Activated CD8-positive, alpha-beta memory T cell treated with anti-CD3 and anti-CD28 coated beads, Interleukin-2, amount 10 ng/mL, durations not matched to agents 7 days and 5 days (primary cell): ENCODE measurements around the gene EIF6. TPM values are rescaled to one million over a fixed set of nuclear protein-coding genes. Genes with fewer than 3 reads are reported as not detected.
"Not testable (repeated sequence)": the region's sequence is repeated elsewhere in the genome, so short reads cannot be mapped to it uniquely, and the experiment has no call there.

Experiments used
- ATAC-seq: fragments of 150-1000 bp; cut with Tn5 transposase; one replicate; pipeline ENCODE4 v1.10.0; 2021; ENCODE audit warnings: moderate library complexity
- CTCF ChIA-PET: fragments of 350-600 bp; sonication (Branson Sonifier 250); formaldehyde crosslinking; loops from one replicate; lab custom pipeline; 2021; ENCODE audit warnings: antibody characterized with exemption; lab: Charles Lee
- DNase-seq: peaks from one replicate; pipeline ENCODE4 v3.0.0-alpha.2; 2020
- H3K27ac Mint-ChIP-seq: one replicate; pipeline ENCODE4 v1.8.0; 2021; ENCODE audit warnings: mild to moderate bottlenecking, mixed read lengths
- H3K27me3 Mint-ChIP-seq: one replicate; pipeline ENCODE4 v1.8.0; 2021; ENCODE audit warnings: mixed read lengths
- H3K36me3 Mint-ChIP-seq: one replicate; pipeline ENCODE4 v1.8.0; 2021; ENCODE audit warnings: mild to moderate bottlenecking, mixed read lengths
- H3K4me1 Mint-ChIP-seq: one replicate; pipeline ENCODE4 v1.8.0; 2021; ENCODE audit warnings: mixed read lengths
- H3K4me3 Mint-ChIP-seq: one replicate; pipeline ENCODE4 v1.8.0; 2021; ENCODE audit warnings: mild to moderate bottlenecking, moderate library complexity, mixed read lengths
- H3K9me3 Mint-ChIP-seq: one replicate; pipeline ENCODE4 v1.8.0; 2022; ENCODE audit warnings: low read depth, mixed read lengths
- total RNA-seq, 2 experiments: library from RNA; stranded (reverse); gene quantifications; one replicate each; pipeline ENCODE4 v1.2.3, GENCODE V29; 2021

Gene EIF6
- total RNA-seq, 2 experiments from 2014 or later: 98.6 to 121 TPM

DNA sequence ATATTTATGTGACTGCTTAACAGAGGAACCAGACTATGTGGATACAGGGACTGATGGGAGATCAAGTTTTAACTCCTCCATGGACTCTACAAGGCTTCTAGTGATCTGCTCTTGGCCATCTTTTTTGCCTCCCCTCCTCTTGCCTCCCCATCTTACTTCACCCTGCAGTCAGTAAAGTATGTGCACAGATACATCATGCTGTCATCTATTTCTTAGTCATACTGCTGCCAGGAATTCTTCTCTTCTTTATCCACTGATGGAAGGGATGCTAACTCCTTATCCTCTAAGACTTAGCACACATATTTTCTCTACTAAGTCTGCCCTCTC, 35.3 kb upstream of the EIF6 start:
- no peak overlapping the region for H3K4me3 Mint-ChIP-seq
- H3K27me3 Mint-ChIP-seq: no peaks in the 10 kb centered on the region
- no peak overlapping the region for H3K27ac Mint-ChIP-seq
- DNase-seq: no peak
- peaks cover 6% of the 10 kb centered on the region for H3K36me3 Mint-ChIP-seq
- no peak for ATAC-seq
- no peaks in the 10 kb centered on the region for H3K9me3 Mint-ChIP-seq
- peaks cover 41% of the 10 kb centered on the region for H3K4me1 Mint-ChIP-seq
- CTCF ChIA-PET: interaction anchor here (0.8 to 4.7 kb wide), 4 partner anchors 10 to 16 kb away, joined by 4 to 19 read pairs (median 6); no protein-coding TSS in a partner anchor

DNA sequence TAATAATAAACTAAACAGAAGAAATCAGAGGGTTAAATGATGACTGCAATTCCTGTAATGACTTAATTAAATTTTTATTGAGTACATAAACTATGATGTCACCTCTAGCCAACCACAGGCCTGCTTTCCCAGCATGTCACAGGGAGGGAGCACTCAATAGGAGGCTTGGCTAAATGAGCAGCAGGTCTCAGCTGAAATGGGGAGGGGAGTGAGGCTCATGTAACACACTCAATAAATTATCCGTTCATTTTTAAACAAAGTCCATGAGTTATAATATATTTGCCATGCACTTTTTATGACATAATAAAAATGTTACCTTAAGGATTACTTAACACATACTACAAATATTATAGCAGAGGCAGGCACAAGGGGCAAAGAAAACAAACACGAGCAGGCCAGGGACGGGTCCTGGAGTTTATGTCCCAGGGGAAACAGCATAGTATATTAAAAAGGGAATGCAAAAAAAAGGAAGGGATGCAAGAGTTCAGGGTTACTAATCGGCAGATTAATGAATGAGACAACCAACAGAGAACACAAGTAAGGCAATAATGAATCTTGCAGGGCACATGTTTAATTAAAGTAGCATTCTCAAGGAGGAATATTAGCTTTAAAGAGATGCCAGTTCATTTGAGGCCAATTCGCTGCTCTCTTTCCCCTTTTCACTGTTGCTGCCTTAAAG, 34.8 kb upstream of the EIF6 start:
- Mint-ChIP-seq H3K4me1 (peaks cover 46% of the 10 kb centered on the region), H3K36me3 (peaks cover 8% of the 10 kb centered on the region), H3K4me3 (no peak overlapping the region), H3K27me3 (no peaks in the 10 kb centered on the region), H3K9me3 (no peaks in the 10 kb centered on the region), H3K27ac (no peak overlapping the region)
- ATAC-seq: no peak
- DNase-seq: no peak
- CTCF ChIA-PET: interaction anchor here (0.9 to 4.7 kb wide), 4 partner anchors 10 to 128 kb away, joined by 3 to 19 read pairs (median 6); no protein-coding TSS in a partner anchor

DNA sequence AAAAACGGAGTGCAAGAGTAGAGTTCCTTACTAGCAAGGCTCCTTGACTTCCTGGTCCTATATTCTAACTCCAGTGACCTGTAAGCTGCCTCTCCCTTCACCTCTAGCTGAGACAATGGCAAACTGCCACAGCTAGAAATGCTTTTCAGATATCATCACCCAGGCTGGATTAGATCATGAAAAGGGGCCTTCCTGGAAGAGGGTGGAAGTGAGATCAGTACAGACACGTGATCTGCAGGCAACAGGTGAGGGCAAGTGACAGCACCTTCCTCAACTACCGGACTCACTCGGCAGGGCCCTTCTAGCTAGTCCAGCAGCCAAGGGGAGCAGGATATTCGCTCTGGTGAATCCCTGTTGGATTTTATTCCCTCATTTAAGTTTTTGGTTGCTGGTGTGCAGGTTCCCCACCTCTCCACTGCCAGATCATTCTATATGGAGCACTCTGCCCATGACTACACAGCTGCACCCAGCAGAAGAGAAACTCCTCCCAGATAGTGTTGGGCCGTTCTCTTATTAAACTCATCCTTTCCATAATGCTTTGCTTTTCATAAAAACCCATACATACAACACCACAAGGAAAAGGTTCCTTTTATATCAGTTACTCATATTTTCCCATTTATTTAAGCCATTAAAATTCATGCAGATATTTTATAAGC, 34.1 kb upstream of the EIF6 start:
- Mint-ChIP-seq H3K27me3 (no peaks in the 10 kb centered on the region), H3K27ac (peak overlapping the region; percentile 54), H3K4me1 (peaks cover 50% of the 10 kb centered on the region), H3K9me3 (no peaks in the 10 kb centered on the region), H3K36me3 (peaks cover 9% of the 10 kb centered on the region), H3K4me3 (no peak overlapping the region)
- no peak for ATAC-seq
- CTCF ChIA-PET: interaction anchor here (0.9 to 4.7 kb wide), 5 partner anchors 11 to 222 kb away, joined by 3 to 19 read pairs (median 5); no protein-coding TSS in a partner anchor
- DNase-seq: no peak

DNA sequence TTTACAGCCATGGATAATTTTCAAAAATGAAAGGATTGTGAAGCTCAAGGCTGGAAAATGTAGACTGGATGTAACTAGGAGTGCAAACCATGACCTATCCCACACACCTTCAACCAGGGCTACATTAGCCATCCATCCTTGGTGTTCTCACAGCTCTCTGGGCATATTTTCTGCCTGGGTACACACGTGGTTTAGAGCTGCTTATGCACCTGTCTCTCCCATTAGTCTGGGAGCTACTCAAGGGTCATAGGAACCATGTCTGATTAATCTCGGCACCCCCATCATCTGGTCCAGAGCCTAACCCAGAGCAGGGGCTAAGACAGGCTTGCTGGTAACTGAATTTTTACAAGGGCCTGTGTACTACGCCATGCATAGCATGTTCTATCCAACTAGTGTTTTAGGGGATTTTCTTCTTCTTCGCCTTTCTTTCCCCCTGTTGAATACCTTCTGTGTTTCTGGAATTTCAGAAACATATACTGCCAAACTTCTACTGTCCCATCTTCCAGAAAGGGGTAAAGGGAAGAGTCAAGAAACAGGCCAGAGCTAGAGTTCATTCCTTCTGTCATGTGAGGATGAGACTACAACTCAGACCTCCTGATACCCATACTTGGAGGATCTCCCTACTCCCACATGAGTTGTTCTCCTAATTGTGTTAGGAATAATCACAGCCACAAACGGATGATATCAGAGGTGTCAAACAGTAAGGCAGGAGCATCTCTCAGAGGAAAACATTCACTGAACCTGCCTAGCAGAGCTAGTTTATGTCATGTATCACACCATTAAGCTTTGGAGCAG, 33.0 kb upstream of the EIF6 start:
- Mint-ChIP-seq H3K9me3 (no peaks in the 10 kb centered on the region), H3K27ac (no peak overlapping the region), H3K4me1 (peaks cover 47% of the 10 kb centered on the region), H3K4me3 (no peak overlapping the region), H3K36me3 (peaks cover 11% of the 10 kb centered on the region), H3K27me3 (no peaks in the 10 kb centered on the region)
- CTCF ChIA-PET: interaction anchor here (0.9 to 4.7 kb wide), 6 partner anchors 10 to 221 kb away, joined by 3 to 19 read pairs (median 6); partner anchors contain the start of gene EDEM2
- ATAC-seq: no peak
- DNase-seq: no peak

DNA sequence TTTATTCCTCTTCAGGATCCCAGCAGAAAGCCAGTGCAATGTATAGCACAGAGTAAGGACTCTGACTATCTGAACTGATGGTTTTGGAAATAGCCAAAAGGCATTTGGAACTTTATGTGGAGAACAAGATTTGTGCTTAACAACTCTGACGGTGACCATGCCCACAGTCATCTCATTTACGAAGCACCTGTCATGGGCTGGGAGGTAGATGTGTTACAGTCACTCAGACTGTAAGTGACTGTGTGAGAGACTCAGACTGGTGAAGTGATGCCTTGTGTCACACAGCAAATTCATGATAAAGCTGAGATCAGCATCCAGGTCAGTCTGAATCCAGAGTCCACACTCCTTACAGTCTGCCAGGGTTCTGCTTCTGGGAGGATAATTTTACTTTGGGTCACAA, 31.5 kb upstream of the EIF6 start:
- Mint-ChIP-seq H3K9me3 (no peaks in the 10 kb centered on the region), H3K4me1 (peaks cover 61% of the 10 kb centered on the region), H3K36me3 (peaks cover 15% of the 10 kb centered on the region), H3K27ac (peak overlapping the region; percentile 38), H3K4me3 (no peak overlapping the region), H3K27me3 (no peaks in the 10 kb centered on the region)
- DNase-seq (no peak), ATAC-seq (no peak)
- CTCF ChIA-PET: no interaction called here

DNA sequence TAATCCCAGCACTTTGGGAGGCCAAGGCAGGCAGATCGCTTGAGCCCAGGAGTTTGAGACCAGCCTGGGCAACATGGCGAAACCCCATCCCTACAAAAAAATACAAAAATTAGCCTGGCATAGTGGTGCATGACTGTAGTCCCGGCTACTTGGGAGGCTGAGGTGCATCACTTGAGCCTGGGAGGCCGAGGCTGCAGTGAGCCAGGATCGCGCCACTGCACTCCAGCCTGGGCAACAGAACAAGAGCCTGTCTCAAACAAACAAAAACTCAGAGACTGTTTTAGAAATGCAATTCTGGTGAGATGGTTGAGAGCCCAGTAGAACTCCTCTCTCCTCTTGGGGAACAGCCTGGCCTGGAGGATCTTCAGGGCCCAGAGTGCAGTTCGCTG, 31.1 kb upstream of the EIF6 start:
- peaks cover 14% of the 10 kb centered on the region for H3K36me3 Mint-ChIP-seq
- not testable (repeated sequence) for H3K9me3 Mint-ChIP-seq
- CTCF ChIA-PET: interaction anchor here (1.2 kb wide), 1 partner anchor 132 kb away, joined by 5 read pairs; no protein-coding TSS in a partner anchor

DNA sequence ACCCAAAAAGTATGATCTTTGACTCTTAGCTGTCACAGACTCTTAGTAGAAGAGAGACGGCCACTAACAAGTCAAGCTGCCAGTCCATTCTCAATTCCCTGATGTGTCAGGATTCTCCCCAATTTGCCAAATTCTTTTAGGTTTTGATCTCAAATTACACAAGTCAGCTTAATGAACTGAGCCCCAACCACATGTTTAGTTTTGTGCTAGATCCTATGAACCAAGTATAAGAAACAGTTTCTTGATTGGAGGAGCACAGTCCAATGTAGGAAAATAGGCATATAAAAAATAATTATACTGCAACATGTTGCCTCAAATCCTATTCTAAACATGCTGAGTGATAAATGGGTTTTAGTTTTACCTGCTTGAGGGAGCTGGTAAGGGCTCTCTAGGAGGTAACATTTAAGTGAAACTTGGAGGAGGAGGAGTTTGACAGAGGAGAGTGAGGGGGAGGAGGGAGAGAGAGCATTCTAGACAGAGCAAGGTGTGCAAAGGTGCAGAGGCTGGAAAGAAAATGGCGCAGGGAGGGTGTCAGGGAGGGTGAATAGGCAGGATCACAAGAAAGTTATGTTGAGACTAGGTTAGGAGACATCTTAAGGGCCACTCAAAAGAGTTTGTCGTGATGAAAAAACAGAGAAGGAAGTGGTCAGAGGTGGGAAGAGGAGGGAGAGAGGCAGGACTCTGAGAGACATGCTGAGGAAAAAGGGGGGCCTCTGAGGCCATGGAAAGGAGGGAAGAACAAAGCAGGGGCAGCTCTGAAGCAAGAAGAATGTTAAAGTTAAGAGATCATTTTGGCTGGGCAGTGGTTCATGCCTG, 30.5 kb upstream of the EIF6 start:
- H3K27me3 Mint-ChIP-seq: no peaks in the 10 kb centered on the region
- peak overlapping the region; percentile 82 for H3K27ac Mint-ChIP-seq
- H3K9me3 Mint-ChIP-seq: no peaks in the 10 kb centered on the region
- peak; percentile 52 for ATAC-seq
- DNase-seq: no peak
- peaks cover 65% of the 10 kb centered on the region for H3K4me1 Mint-ChIP-seq
- CTCF ChIA-PET: interaction anchor here (0.6 to 1.2 kb wide), 2 partner anchors 11 to 132 kb away, joined by 3 to 5 read pairs; no protein-coding TSS in a partner anchor
- peak overlapping the region; percentile 5 for H3K4me3 Mint-ChIP-seq
- H3K36me3 Mint-ChIP-seq: peaks cover 16% of the 10 kb centered on the region

More for the DNA sequence above, 31.1 kb upstream of the EIF6 start:
- ATAC-seq, H3K4me3 Mint-ChIP-seq, H3K27me3 Mint-ChIP-seq, DNase-seq: not testable (repeated sequence)
- H3K4me1 Mint-ChIP-seq: peaks cover 64% of the 10 kb centered on the region
- H3K27ac Mint-ChIP-seq: peak overlapping the region; percentile 82

DNA sequence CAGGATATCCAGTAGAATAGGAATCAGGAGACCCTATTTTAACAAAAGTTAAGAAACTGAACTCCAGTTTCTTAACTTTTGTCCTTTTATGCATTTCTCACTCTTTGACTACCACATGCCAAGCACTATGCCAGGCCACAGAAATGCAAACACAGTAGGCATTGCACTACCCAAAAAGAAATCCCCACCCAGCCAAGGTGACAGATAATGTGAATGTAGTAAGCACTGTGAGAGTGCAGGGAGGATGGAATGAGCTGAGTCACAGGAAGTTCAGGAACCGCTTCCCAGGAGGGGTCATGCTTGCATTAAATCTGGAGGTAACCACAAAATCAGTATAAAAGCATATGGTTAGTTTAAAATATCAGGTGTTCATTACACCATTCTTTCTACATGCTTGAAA, 27.7 kb upstream of the EIF6 start:
- Mint-ChIP-seq H3K4me3 (no peak overlapping the region), H3K9me3 (no peaks in the 10 kb centered on the region), H3K27me3 (no peaks in the 10 kb centered on the region), H3K27ac (peak overlapping the region; percentile 64), H3K4me1 (peaks cover 64% of the 10 kb centered on the region), H3K36me3 (peaks cover 16% of the 10 kb centered on the region)
- DNase-seq (peak; percentile 51), ATAC-seq (peak; percentile 34)
- CTCF ChIA-PET: interaction anchor here (1.3 to 2.8 kb wide), 3 partner anchors 8 to 168 kb away, joined by 3 to 16 read pairs (median 4); no protein-coding TSS in a partner anchor

DNA sequence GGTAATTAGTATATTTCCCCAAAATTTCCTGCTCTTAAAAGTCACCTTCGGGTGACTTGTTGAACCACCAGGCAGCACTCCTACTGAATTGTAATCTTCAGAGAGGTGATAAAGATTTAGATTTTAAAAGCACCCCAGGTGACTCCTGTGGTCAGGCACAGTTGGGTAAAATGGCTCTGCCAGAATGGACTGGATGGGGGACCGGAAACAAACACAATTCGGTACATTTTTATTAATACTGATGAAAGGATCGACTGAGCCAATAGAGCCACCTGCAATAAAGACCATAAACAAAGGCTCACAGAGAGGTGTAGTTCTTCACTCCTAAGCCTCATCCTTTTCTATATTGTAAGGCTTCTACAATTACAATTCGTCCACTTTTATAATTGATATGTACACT, 27.2 kb upstream of the EIF6 start:
- DNase-seq (no peak), ATAC-seq (no peak)
- Mint-ChIP-seq H3K27ac (peak overlapping the region; percentile 64), H3K4me3 (no peak overlapping the region), H3K9me3 (no peaks in the 10 kb centered on the region), H3K4me1 (peaks cover 69% of the 10 kb centered on the region), H3K27me3 (no peaks in the 10 kb centered on the region), H3K36me3 (peaks cover 16% of the 10 kb centered on the region)
- CTCF ChIA-PET: interaction anchor here (0.5 to 2.8 kb wide), 6 partner anchors 7 to 167 kb away, joined by 3 to 16 read pairs (median 4); no protein-coding TSS in a partner anchor

DNA sequence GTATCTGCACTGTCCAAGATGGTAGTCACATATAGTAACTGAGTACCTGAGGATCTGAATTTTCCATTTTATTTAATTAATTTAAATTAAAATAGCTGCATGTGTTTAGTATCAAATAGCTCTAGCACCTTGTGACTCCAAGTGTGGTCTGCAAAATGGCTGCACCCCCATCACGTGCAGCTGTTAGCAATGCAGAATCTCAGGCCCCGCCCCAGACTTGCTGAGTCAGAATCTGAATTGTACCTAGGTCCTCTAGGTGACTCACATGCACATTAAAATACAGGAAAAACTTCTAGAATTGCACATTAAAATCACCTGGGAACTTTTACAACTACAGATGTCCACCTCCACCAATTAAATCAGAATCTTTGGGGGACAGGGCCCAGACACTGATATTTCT, 26.8 kb upstream of the EIF6 start:
- peak; percentile 70 for ATAC-seq
- Mint-ChIP-seq H3K36me3 (peaks cover 17% of the 10 kb centered on the region), H3K4me1 (peaks cover 72% of the 10 kb centered on the region)

DNA sequence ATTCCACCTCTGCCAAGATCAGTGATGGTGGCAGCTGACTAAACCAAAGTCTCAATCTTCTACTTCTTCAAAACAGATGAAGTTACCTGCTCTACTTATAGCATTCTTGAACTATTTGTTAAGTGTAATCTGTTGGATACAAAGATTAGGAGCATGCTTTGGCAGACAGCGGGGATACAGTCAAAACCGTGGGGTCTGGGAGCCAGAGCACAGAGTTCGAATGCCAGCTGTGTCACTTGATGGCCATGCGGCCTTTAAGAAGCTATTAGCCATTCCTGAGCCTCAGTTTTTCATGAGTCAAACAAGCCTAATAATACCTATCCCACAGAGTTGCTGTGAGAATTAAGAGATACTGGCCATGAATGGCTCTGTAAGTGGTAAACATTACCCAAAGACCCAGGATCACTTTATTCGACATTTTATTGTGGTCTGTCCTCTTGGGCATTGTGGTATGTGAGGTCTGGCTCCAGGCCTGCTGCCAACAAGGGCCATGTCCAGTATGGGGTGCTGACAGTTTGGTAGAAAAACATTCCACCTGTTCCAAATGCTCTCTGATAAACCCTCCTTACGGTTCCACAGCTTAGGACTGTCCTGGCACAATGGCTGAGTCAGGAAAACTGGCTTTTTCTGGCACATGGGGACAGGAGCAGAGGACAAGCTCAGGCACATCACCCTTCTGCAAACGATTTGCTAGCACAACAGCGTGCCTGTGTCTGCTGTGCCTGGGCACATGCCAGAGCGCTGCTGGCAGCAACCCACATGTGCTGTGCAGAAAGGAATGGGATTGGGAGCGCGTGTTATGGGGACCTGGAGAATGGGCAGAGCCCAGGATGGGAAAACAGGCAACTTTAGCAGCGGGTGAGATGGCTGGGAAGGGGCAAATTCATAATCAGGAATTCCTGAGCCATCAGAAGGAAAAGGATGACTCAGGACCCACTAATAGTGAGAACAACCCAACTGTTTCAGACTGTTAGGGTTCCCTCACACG, 23.4 kb upstream of the EIF6 start:
- peak overlapping the region; percentile 33 for H3K27ac Mint-ChIP-seq
- H3K4me1 Mint-ChIP-seq: peaks cover 79% of the 10 kb centered on the region
- no peaks in the 10 kb centered on the region for H3K9me3 Mint-ChIP-seq
- H3K4me3 Mint-ChIP-seq: no peak overlapping the region
- no peak for ATAC-seq
- no peak for DNase-seq
- peaks cover 13% of the 10 kb centered on the region for H3K36me3 Mint-ChIP-seq
- no peaks in the 10 kb centered on the region for H3K27me3 Mint-ChIP-seq
- CTCF ChIA-PET: interaction anchor here (0.9 to 2.7 kb wide), 12 partner anchors 11 to 161 kb away, joined by 3 to 14 read pairs (median 6); partner anchors contain the start of genes EDEM2 and EIF6

More for the DNA sequence above, 26.8 kb upstream of the EIF6 start:
- DNase-seq: peak; percentile 87
- no peaks in the 10 kb centered on the region for H3K9me3 Mint-ChIP-seq
- H3K27ac Mint-ChIP-seq: peak overlapping the region; percentile 64
- H3K27me3 Mint-ChIP-seq: no peaks in the 10 kb centered on the region
- CTCF ChIA-PET: interaction anchor here (0.5 to 2.8 kb wide), 7 partner anchors 7 to 167 kb away, joined by 3 to 16 read pairs (median 3); no protein-coding TSS in a partner anchor
- no peak overlapping the region for H3K4me3 Mint-ChIP-seq
